Stimulated activated CD4-positive, alpha-beta T cell treated with anti-CD3 and anti-CD28 coated beads, Interleukin-12 subunit alpha, Interleukin-12 subunit beta, amount 100 ng/mL, for 24 hours (primary cell): ENCODE measurements around the gene CIDEB.
A peak's percentile ranks its signal among the peaks of the same experiment; 100 is the strongest.

Experiments used
- DNase-seq, 2 experiments: peaks; one replicate each; pipeline ENCODE4 v3.0.0-alpha.2; 2020; ENCODE audit warnings: low read depth in 2 of 2

CIDEB gene

GRCh38 chr14:24290746-24291145 is 17.0 kb downstream of the CIDEB start:
- no peak for DNase-seq

- peak; percentile 34 to 63 for DNase-seq
Measured at GRCh38 chr14:24289649-24290280, 18.0 kb downstream of the CIDEB start.

GRCh38 chr14:24286996-24287395 is 20.8 kb downstream of the CIDEB start:
- no peak for DNase-seq

GRCh38 chr14:24285351-24285750 is 22.4 kb downstream of the CIDEB start:
- DNase-seq, result no peak

GRCh38 chr14:24284501-24285035 is 23.2 kb downstream of the CIDEB start:
- no peak for DNase-seq

GRCh38 chr14:24283796-24284460 is 23.8 kb downstream of the CIDEB start:
- DNase-seq, result no peak

- no peak for DNase-seq
Measured at GRCh38 chr14:24282736-24283135, 25.0 kb downstream of the CIDEB start.

- DNase-seq, result no peak
Measured at GRCh38 chr14:24281636-24282035, 26.1 kb downstream of the CIDEB start.

GRCh38 chr14:24280797-24281460 is 26.8 kb downstream of the CIDEB start:
- no peak for DNase-seq

- DNase-seq, result peak; percentile 38 to 42
Measured at GRCh38 chr14:24279301-24280186, 28.2 kb downstream of the CIDEB start.

GRCh38 chr14:24278424-24278823 is 29.4 kb downstream of the CIDEB start:
- no peak for DNase-seq

- peak in 1 of 2 experiments; percentile 20 for DNase-seq
Measured at GRCh38 chr14:24277606-24278321, 30.0 kb downstream of the CIDEB start.

GRCh38 chr14:24277071-24277470 is 30.7 kb downstream of the CIDEB start:
- no peak for DNase-seq

GRCh38 chr14:24274101-24274543 is 33.7 kb downstream of the CIDEB start:
- peak; percentile 9 to 32 for DNase-seq

GRCh38 chr14:24273422-24273998 is 34.3 kb downstream of the CIDEB start:
- no peak for DNase-seq

- no peak for DNase-seq
Measured at GRCh38 chr14:24272467-24272866, 35.3 kb downstream of the CIDEB start.

GRCh38 chr14:24271834-24272263 is 35.9 kb downstream of the CIDEB start:
- DNase-seq, result no peak

- DNase-seq, result peak; percentile 75 to 76
Measured at GRCh38 chr14:24271134-24271833, 36.5 kb downstream of the CIDEB start, which contains the start of gene RABGGTA. TSS of gene RABGGTA (minus strand) at chr14:24271597. CDS start at chr14:24271115, 482 bp downstream.

- DNase-seq, result no peak
Measured at GRCh38 chr14:24270537-24271133, 37.1 kb downstream of the CIDEB start.
